Measurements from ENCODE around the gene GMDS. TPM values are rescaled to one million over a fixed set of nuclear protein-coding genes. Genes with fewer than 3 reads are reported as not detected.

GMDS gene
- total RNA-seq, 5 donors from 2014 or later (not counting 1 experiment from before 2014, with no cell fraction given) = 12.9 to 21.5 (median 14.6) TPM

- H3K4me1 ChIP-seq (ENCODE audit: control insufficient read depth in 1 of 2, extremely low read depth in 1 of 2, insufficient read depth in 2 of 2, low read length in 2 of 2) = peaks cover 10 to 28% of the 10 kb centered on the region in 2 experiments
- no peaks in the 10 kb centered on the region for H3K36me3 ChIP-seq (ENCODE audit: control insufficient read depth in 2 of 2, extremely low read depth in 1 of 2, insufficient read depth in 1 of 2, low read length in 1 of 2)
- peaks cover 9 to 81% of the 10 kb centered on the region in 2 experiments for H3K27me3 ChIP-seq (replicated peaks in 1 of 2; ENCODE audit: control insufficient read depth in 2 of 2, extremely low read depth in 1 of 2, insufficient read depth in 2 of 2, low read length in 1 of 2)
- 95% methylated on average over 21 of the region's 30 CpGs for WGBS (ENCODE audit: insufficient coverage)
- no peak overlapping the region for H3K4me3 ChIP-seq (ENCODE audit: control insufficient read depth in 1 of 2, extremely low read depth in 1 of 2, low read length in 1 of 2)
- H3K36me3 Mint-ChIP-seq = peaks cover 22% of the 10 kb centered on the region
- no peaks in the 10 kb centered on the region for H3K9me3 Mint-ChIP-seq
- no peak for ATAC-seq (replicated peaks in 1 of 4)
- H3K27ac Mint-ChIP-seq = no peak overlapping the region
- no peak for DNase-seq
- peak overlapping the region in 1 of 3 donors; percentile 6 for H3K4me3 Mint-ChIP-seq
- peaks cover 14 to 17% (median 17%) of the 10 kb centered on the region in 3 donors for H3K4me1 Mint-ChIP-seq
- H3K27me3 Mint-ChIP-seq = peaks cover 54 to 70% of the 10 kb centered on the region in 2 donors
- no peak overlapping the region for H3K27ac ChIP-seq (ENCODE audit: low read length)
- POLR2A ChIA-PET = no interaction called here
- no peaks in the 10 kb centered on the region for H3K9me3 ChIP-seq
- CTCF ChIA-PET = no interaction called here
These were observed 624.2 kb downstream of the GMDS start for GRCh38 chr6:1621070-1621701.

GRCh38 chr6:1620504-1621069, 624.8 kb downstream of the GMDS start:
- ATAC-seq (replicated peaks in 1 of 4) = no peak
- Mint-ChIP-seq H3K9me3 (no peaks in the 10 kb centered on the region), H3K4me3 (peak overlapping the region in 1 of 3 donors; percentile 6), H3K27me3 (peaks cover 51 to 70% of the 10 kb centered on the region in 2 donors), H3K4me1 (peaks cover 8 to 12% (median 11%) of the 10 kb centered on the region in 3 donors), H3K27ac (no peak overlapping the region), H3K36me3 (peaks cover 22% of the 10 kb centered on the region)
- H3K27ac ChIP-seq (ENCODE audit: low read length) = no peak overlapping the region
- H3K9me3 ChIP-seq = no peaks in the 10 kb centered on the region
- peaks cover 10 to 28% of the 10 kb centered on the region in 2 experiments for H3K4me1 ChIP-seq (ENCODE audit: control insufficient read depth in 1 of 2, extremely low read depth in 1 of 2, insufficient read depth in 2 of 2, low read length in 2 of 2)
- CTCF ChIA-PET = no interaction called here
- no peak overlapping the region for H3K4me3 ChIP-seq (ENCODE audit: control insufficient read depth in 1 of 2, extremely low read depth in 1 of 2, low read length in 1 of 2)
- POLR2A ChIA-PET = no interaction called here
- 58% methylated on average over 50 of the region's 50 CpGs for WGBS (ENCODE audit: insufficient coverage)
- DNase-seq = no peak
- H3K36me3 ChIP-seq (ENCODE audit: control insufficient read depth in 2 of 2, extremely low read depth in 1 of 2, insufficient read depth in 1 of 2, low read length in 1 of 2) = no peaks in the 10 kb centered on the region
- peaks cover 6 to 80% of the 10 kb centered on the region in 2 experiments for H3K27me3 ChIP-seq (replicated peaks in 1 of 2; ENCODE audit: control insufficient read depth in 2 of 2, extremely low read depth in 1 of 2, insufficient read depth in 2 of 2, low read length in 1 of 2)

- peaks cover 22% of the 10 kb centered on the region for H3K36me3 Mint-ChIP-seq
- no peak overlapping the region for H3K4me3 Mint-ChIP-seq
- H3K4me1 ChIP-seq (ENCODE audit: control insufficient read depth in 1 of 2, extremely low read depth in 1 of 2, insufficient read depth in 2 of 2, low read length in 2 of 2) = peaks cover 3 to 27% of the 10 kb centered on the region in 2 experiments
- ATAC-seq (replicated peaks in 1 of 4) (no peak), DNase-seq (no peak)
- H3K27ac Mint-ChIP-seq = no peak overlapping the region
- peak overlapping the region in 1 of 2 donors; percentile 56 for H3K4me3 ChIP-seq (ENCODE audit: control insufficient read depth in 1 of 2, extremely low read depth in 1 of 2, low read length in 1 of 2)
- peaks cover 46 to 67% of the 10 kb centered on the region in 2 donors for H3K27me3 Mint-ChIP-seq
- ChIA-PET POLR2A (no interaction called here), CTCF (no interaction called here)
- 9% methylated on average over 78 of the region's 83 CpGs for WGBS (ENCODE audit: insufficient coverage)
- peaks cover 2 to 8% (median 5%) of the 10 kb centered on the region in 3 donors for H3K4me1 Mint-ChIP-seq
- H3K27ac ChIP-seq (ENCODE audit: low read length) = no peak overlapping the region
- H3K9me3 Mint-ChIP-seq = no peaks in the 10 kb centered on the region
- H3K27me3 ChIP-seq (replicated peaks in 1 of 2; ENCODE audit: control insufficient read depth in 2 of 2, extremely low read depth in 1 of 2, insufficient read depth in 2 of 2, low read length in 1 of 2) = peaks cover 8 to 80% of the 10 kb centered on the region in 2 experiments
- H3K9me3 ChIP-seq = no peaks in the 10 kb centered on the region
- no peaks in the 10 kb centered on the region for H3K36me3 ChIP-seq (ENCODE audit: control insufficient read depth in 2 of 2, extremely low read depth in 1 of 2, insufficient read depth in 1 of 2, low read length in 1 of 2)
These were observed 625.5 kb downstream of the GMDS start for GRCh38 chr6:1619673-1620503.

DNA sequence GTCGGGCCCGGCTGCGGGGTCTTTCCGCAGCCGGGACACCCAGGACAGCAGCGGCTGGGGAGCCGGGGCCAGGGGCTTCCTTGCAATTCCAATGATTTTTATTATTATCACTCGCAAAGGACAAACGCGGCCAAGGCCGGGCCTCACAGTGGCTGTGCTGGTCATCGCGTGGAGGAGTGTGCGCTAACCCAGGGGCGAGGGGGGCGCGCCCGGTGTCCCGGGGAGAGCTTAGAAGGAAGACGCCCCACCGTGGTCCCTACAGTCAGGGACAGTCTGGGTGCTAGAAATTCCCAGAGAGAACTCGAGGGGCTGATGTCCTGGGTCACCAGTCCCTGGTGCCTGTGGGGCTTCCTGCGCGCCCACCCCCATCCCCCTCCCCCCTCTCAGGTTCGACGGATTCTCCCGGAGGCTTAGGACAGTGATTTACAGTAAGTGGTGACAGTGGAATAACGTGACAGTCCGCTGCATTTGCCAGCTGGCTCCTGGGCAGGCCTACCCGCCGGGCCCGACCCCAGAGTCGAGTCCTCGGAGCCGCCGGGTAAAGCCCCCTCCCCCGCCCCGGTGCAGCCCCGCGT, 626.2 kb downstream of the GMDS start:
- Histone ChIP-seq H3K27ac (ENCODE audit: low read length) (no peak overlapping the region), H3K4me1 (ENCODE audit: control insufficient read depth in 1 of 2, extremely low read depth in 1 of 2, insufficient read depth in 2 of 2, low read length in 2 of 2) (peaks cover 0 to 23% of the 10 kb centered on the region in 2 experiments), H3K4me3 (ENCODE audit: control insufficient read depth in 1 of 2, extremely low read depth in 1 of 2, low read length in 1 of 2) (no peak overlapping the region), H3K27me3 (replicated peaks in 1 of 2; ENCODE audit: control insufficient read depth in 2 of 2, extremely low read depth in 1 of 2, insufficient read depth in 2 of 2, low read length in 1 of 2) (peaks cover 8 to 77% of the 10 kb centered on the region in 2 experiments), H3K9me3 (no peaks in the 10 kb centered on the region), H3K36me3 (ENCODE audit: control insufficient read depth in 2 of 2, extremely low read depth in 1 of 2, insufficient read depth in 1 of 2, low read length in 1 of 2) (no peaks in the 10 kb centered on the region)
- Mint-ChIP-seq H3K9me3 (no peaks in the 10 kb centered on the region), H3K4me1 (peaks cover 2 to 8% (median 5%) of the 10 kb centered on the region in 3 donors), H3K4me3 (no peak overlapping the region), H3K27ac (no peak overlapping the region), H3K36me3 (peaks cover 22% of the 10 kb centered on the region), H3K27me3 (peaks cover 46 to 65% of the 10 kb centered on the region in 2 donors)
- ATAC-seq (replicated peaks in 1 of 4) (no peak), DNase-seq (no peak)
- CTCF ChIA-PET = no interaction called here
- WGBS (ENCODE audit: insufficient coverage) = 22% methylated on average over 31 of the region's 40 CpGs
- POLR2A ChIA-PET = no interaction called here

GRCh38 chr6:1618311-1619097, 626.9 kb downstream of the GMDS start:
- WGBS (ENCODE audit: insufficient coverage) = 65% methylated on average over 26 of the region's 31 CpGs
- Histone ChIP-seq H3K27ac (ENCODE audit: low read length) (no peak overlapping the region), H3K9me3 (no peaks in the 10 kb centered on the region), H3K4me3 (ENCODE audit: control insufficient read depth in 1 of 2, extremely low read depth in 1 of 2, low read length in 1 of 2) (no peak overlapping the region), H3K36me3 (ENCODE audit: control insufficient read depth in 2 of 2, extremely low read depth in 1 of 2, insufficient read depth in 1 of 2, low read length in 1 of 2) (no peaks in the 10 kb centered on the region), H3K4me1 (ENCODE audit: control insufficient read depth in 1 of 2, extremely low read depth in 1 of 2, insufficient read depth in 2 of 2, low read length in 2 of 2) (peaks cover 3 to 28% of the 10 kb centered on the region in 2 experiments), H3K27me3 (replicated peaks in 1 of 2; ENCODE audit: control insufficient read depth in 2 of 2, extremely low read depth in 1 of 2, insufficient read depth in 2 of 2, low read length in 1 of 2) (peaks cover 10 to 79% of the 10 kb centered on the region in 2 experiments)
- H3K27me3 Mint-ChIP-seq = peaks cover 46 to 65% of the 10 kb centered on the region in 2 donors
- ATAC-seq (replicated peaks in 1 of 4) (no peak), DNase-seq (no peak)
- CTCF ChIA-PET = interaction anchor here in 1 of 2 donors (1.7 kb wide), 1 partner anchor 8 kb away, joined by 5 read pairs; no protein-coding TSS in a partner anchor
- peak overlapping the region in 1 of 3 donors; percentile 41 for H3K4me3 Mint-ChIP-seq
- peaks cover 20% of the 10 kb centered on the region for H3K36me3 Mint-ChIP-seq
- POLR2A ChIA-PET = no interaction called here
- peaks cover 3 to 8% (median 5%) of the 10 kb centered on the region in 3 donors for H3K4me1 Mint-ChIP-seq
- H3K9me3 Mint-ChIP-seq = no peaks in the 10 kb centered on the region
- no peak overlapping the region for H3K27ac Mint-ChIP-seq

All from T-cell (primary cell).